HAP-1 (cell line): ENCODE data around the gene BCAS1.

Source experiments
- DNase-seq, 2 experiments: peaks; one replicate each; pipeline ENCODE4 v3.0.0-alpha.2; 2016 to 2020; ENCODE audit warnings: low spot score in 2 of 2
- H3K27me3 ChIP-seq: fragments of 250-450 bp; sonication (Bioruptor Pico); 2 replicates; pipeline ENCODE4 v1.5.1; 2020; ENCODE audit warnings: low read depth, mild to moderate bottlenecking, moderate library complexity
- H3K36me3 ChIP-seq: fragments of 250-450 bp; sonication (Bioruptor Pico); replicated peaks from 2 replicates; pipeline ENCODE4 v1.5.1; 2020; ENCODE audit warnings: mild to moderate bottlenecking
- H3K4me1 ChIP-seq: fragments of 250-450 bp; sonication (Bioruptor Pico); 2 replicates; pipeline ENCODE4 v1.5.1; 2020; ENCODE audit warnings: mild to moderate bottlenecking
- H3K4me3 ChIP-seq: fragments of 250-450 bp; sonication (Bioruptor Pico); 2 replicates; pipeline ENCODE4 v1.5.1; 2020; ENCODE audit warnings: mild to moderate bottlenecking, moderate library complexity
- H3K9me3 ChIP-seq: fragments of 250-450 bp; sonication (Bioruptor Pico); 2 replicates; pipeline ENCODE4 v1.5.1; 2020; ENCODE audit warnings: mild to moderate bottlenecking, moderate library complexity
- in situ Hi-C: fragments of 300-500 bp; cut with MboI; formaldehyde crosslinking; loops from 3 replicates; pipeline ENCODE4 v1.14.3; 2020; ENCODE audit warnings: low sequenced_read_pairs, inconsistent platforms, mixed read lengths

Gene BCAS1

GRCh38 chr20:54004445-54004844 lies 65.9 kb downstream of the BCAS1 start:
- in situ Hi-C loops = no loop called here
- Histone ChIP-seq H3K9me3 (0 out of 2 replicates have a peak, but pooled peaks cover 3% of the 10 kb centered on the region), H3K27me3 (no peaks in the 10 kb centered on the region), H3K4me1 (no peaks in the 10 kb centered on the region), H3K4me3 (no peak overlapping the region), H3K36me3 (no peaks in the 10 kb centered on the region)
- no peak for DNase-seq

- H3K27me3 ChIP-seq = no peaks in the 10 kb centered on the region
- in situ Hi-C loops = no loop called here
- no peaks in the 10 kb centered on the region for H3K36me3 ChIP-seq
- no peaks in the 10 kb centered on the region for H3K4me1 ChIP-seq
- no peak for DNase-seq
- 0 out of 2 replicates have a peak, but pooled peaks cover 3% of the 10 kb centered on the region for H3K9me3 ChIP-seq
- no peak overlapping the region for H3K4me3 ChIP-seq
Observed at GRCh38 chr20:54002741-54003140, 67.7 kb downstream of the BCAS1 start.

- Histone ChIP-seq H3K9me3 (0 out of 2 replicates have a peak, but pooled peaks cover 3% of the 10 kb centered on the region), H3K4me1 (no peaks in the 10 kb centered on the region), H3K36me3 (no peaks in the 10 kb centered on the region), H3K4me3 (no peak overlapping the region), H3K27me3 (no peaks in the 10 kb centered on the region)
- no peak for DNase-seq
- in situ Hi-C loops = no loop called here
Observed at GRCh38 chr20:54002056-54002575, 68.3 kb downstream of the BCAS1 start.

GRCh38 chr20:54000914-54001313 lies 69.5 kb downstream of the BCAS1 start:
- Histone ChIP-seq H3K4me1 (no peaks in the 10 kb centered on the region), H3K9me3 (0 out of 2 replicates have a peak, but pooled peaks cover 3% of the 10 kb centered on the region), H3K36me3 (no peaks in the 10 kb centered on the region), H3K4me3 (no peak overlapping the region), H3K27me3 (no peaks in the 10 kb centered on the region)
- no peak for DNase-seq
- in situ Hi-C loops = no loop called here

GRCh38 chr20:54000262-54000661 lies 70.1 kb downstream of the BCAS1 start:
- Histone ChIP-seq H3K4me1 (no peaks in the 10 kb centered on the region), H3K27me3 (no peaks in the 10 kb centered on the region)
- in situ Hi-C loops = no loop called here

GRCh38 chr20:53999077-53999476 lies 71.3 kb downstream of the BCAS1 start:
- H3K4me3 ChIP-seq = no peak overlapping the region
- DNase-seq = no peak

More at GRCh38 chr20:54000262-54000661, 70.1 kb downstream of the BCAS1 start:
- Histone ChIP-seq H3K9me3 (0 out of 2 replicates have a peak, but pooled peaks cover 3% of the 10 kb centered on the region), H3K36me3 (no peaks in the 10 kb centered on the region), H3K4me3 (no peak overlapping the region)
- no peak for DNase-seq

GRCh38 chr20:53996584-53997486 lies 73.6 kb downstream of the BCAS1 start:
- no peak overlapping the region for H3K4me3 ChIP-seq
- no peaks in the 10 kb centered on the region; the same call in none of the 2 replicates for H3K27me3 ChIP-seq
- H3K36me3 ChIP-seq = no peaks in the 10 kb centered on the region
- H3K9me3 ChIP-seq = 0 out of 2 replicates have a peak, but pooled peaks cover 3% of the 10 kb centered on the region
- no peaks in the 10 kb centered on the region for H3K4me1 ChIP-seq
- in situ Hi-C loops = no loop called here
- DNase-seq = no peak

More at GRCh38 chr20:53999077-53999476, 71.3 kb downstream of the BCAS1 start:
- H3K4me1 ChIP-seq = no peaks in the 10 kb centered on the region
- H3K9me3 ChIP-seq = 0 out of 2 replicates have a peak, but pooled peaks cover 3% of the 10 kb centered on the region
- in situ Hi-C loops = no loop called here
- H3K27me3 ChIP-seq = no peaks in the 10 kb centered on the region
- no peaks in the 10 kb centered on the region for H3K36me3 ChIP-seq

- in situ Hi-C loops = no loop called here
- Histone ChIP-seq H3K4me3 (no peak overlapping the region), H3K4me1 (no peaks in the 10 kb centered on the region), H3K9me3 (0 out of 2 replicates have a peak, but pooled peaks cover 3% of the 10 kb centered on the region), H3K36me3 (no peaks in the 10 kb centered on the region), H3K27me3 (no peaks in the 10 kb centered on the region; the same call in none of the 2 replicates)
- no peak for DNase-seq
Observed at GRCh38 chr20:53995949-53996348, 74.4 kb downstream of the BCAS1 start.

GRCh38 chr20:53994088-53994487 lies 76.3 kb downstream of the BCAS1 start:
- DNase-seq = no peak
- Histone ChIP-seq H3K9me3 (no peaks in the 10 kb centered on the region), H3K4me3 (no peak overlapping the region), H3K27me3 (no peaks in the 10 kb centered on the region; the same call in none of the 2 replicates), H3K36me3 (no peaks in the 10 kb centered on the region), H3K4me1 (no peaks in the 10 kb centered on the region)
- in situ Hi-C loops = no loop called here

- Histone ChIP-seq H3K27me3 (peaks cover 2% of the 10 kb centered on the region), H3K4me1 (no peaks in the 10 kb centered on the region), H3K4me3 (no peak overlapping the region), H3K36me3 (no peaks in the 10 kb centered on the region), H3K9me3 (no peaks in the 10 kb centered on the region)
- in situ Hi-C loops = no loop called here
- no peak for DNase-seq
Observed at GRCh38 chr20:53993310-53993709, 77.1 kb downstream of the BCAS1 start.

- H3K4me3 ChIP-seq = no peak overlapping the region
Observed at GRCh38 chr20:53990768-53991450, 79.5 kb downstream of the BCAS1 start.

GRCh38 chr20:53990003-53990402 lies 80.4 kb downstream of the BCAS1 start:
- no peak for DNase-seq
- Histone ChIP-seq H3K27me3 (peaks cover 12% of the 10 kb centered on the region), H3K4me1 (no peaks in the 10 kb centered on the region), H3K36me3 (no peaks in the 10 kb centered on the region), H3K4me3 (no peak overlapping the region), H3K9me3 (no peaks in the 10 kb centered on the region)
- in situ Hi-C loops = no loop called here

More at GRCh38 chr20:53990768-53991450, 79.5 kb downstream of the BCAS1 start:
- Histone ChIP-seq H3K36me3 (no peaks in the 10 kb centered on the region), H3K9me3 (no peaks in the 10 kb centered on the region), H3K4me1 (no peaks in the 10 kb centered on the region), H3K27me3 (peaks cover 8% of the 10 kb centered on the region)
- in situ Hi-C loops = no loop called here
- DNase-seq = no peak

GRCh38 chr20:53989401-53989800 lies 81.0 kb downstream of the BCAS1 start:
- H3K4me1 ChIP-seq = no peaks in the 10 kb centered on the region
- in situ Hi-C loops = no loop called here
- H3K4me3 ChIP-seq = no peak overlapping the region
- no peaks in the 10 kb centered on the region for H3K36me3 ChIP-seq
- peaks cover 12% of the 10 kb centered on the region for H3K27me3 ChIP-seq
- DNase-seq = no peak
- no peaks in the 10 kb centered on the region for H3K9me3 ChIP-seq
